ENCODE measurements around the gene KRT75.

The KRT75 gene

DNA sequence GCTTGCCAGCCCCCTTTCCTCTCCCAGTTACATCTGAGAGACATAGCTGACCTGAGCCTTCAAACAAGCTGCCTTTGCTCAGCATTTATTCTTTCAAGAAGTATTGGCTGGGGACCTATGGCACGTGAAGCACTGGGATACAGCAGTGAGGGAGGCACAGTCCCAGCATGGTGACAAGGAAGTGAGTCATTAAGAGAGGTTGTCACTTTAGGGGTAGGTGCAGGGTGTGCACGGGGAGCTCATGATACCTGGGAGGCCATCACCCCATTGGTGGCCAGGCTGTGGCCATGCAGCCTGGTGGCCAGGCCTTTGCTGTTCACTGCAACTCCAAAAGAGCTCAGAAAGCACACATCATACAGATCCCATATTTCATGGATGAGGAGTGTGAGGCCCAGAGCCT lies 5.7 kb upstream of the KRT75 start:
- Histone ChIP-seq H3K27me3 (ENCODE audit: low read depth, low read length) (peaks cover 50% of the 10 kb centered on the region), H3K36me3 (replicated peaks; ENCODE audit: low read depth, low read length) (no peaks in the 10 kb centered on the region), H3K79me2 (ENCODE audit: low read length) (no peaks in the 10 kb centered on the region), H3K27ac (ENCODE audit: low read length) (no peak overlapping the region), H3K9me3 (ENCODE audit: insufficient read depth, low read length) (no peaks in the 10 kb centered on the region), H3K4me3 (ENCODE audit: low read length) (no peak overlapping the region), H3K9ac (ENCODE audit: low read length) (no peak overlapping the region), H3K4me1 (ENCODE audit: low read length) (peaks cover 9% of the 10 kb centered on the region), H4K20me1 (ENCODE audit: insufficient read depth, low read length) (no peaks in the 10 kb centered on the region), H2AFZ (ENCODE audit: low read depth, low read length) (no peak overlapping the region), H3K4me2 (ENCODE audit: low read length) (no peak overlapping the region)
- no peak for TF ChIP-seq EZH2phosphoT487 (IDR thresholded peaks at IDR 0.05; ENCODE audit: low read depth)
- TF ChIP-seq, protein P1, sequence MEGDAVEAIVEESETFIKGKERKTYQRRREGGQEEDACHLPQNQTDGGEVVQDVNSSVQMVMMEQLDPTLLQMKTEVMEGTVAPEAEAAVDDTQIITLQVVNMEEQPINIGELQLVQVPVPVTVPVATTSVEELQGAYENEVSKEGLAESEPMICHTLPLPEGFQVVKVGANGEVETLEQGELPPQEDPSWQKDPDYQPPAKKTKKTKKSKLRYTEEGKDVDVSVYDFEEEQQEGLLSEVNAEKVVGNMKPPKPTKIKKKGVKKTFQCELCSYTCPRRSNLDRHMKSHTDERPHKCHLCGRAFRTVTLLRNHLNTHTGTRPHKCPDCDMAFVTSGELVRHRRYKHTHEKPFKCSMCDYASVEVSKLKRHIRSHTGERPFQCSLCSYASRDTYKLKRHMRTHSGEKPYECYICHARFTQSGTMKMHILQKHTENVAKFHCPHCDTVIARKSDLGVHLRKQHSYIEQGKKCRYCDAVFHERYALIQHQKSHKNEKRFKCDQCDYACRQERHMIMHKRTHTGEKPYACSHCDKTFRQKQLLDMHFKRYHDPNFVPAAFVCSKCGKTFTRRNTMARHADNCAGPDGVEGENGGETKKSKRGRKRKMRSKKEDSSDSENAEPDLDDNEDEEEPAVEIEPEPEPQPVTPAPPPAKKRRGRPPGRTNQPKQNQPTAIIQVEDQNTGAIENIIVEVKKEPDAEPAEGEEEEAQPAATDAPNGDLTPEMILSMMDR (IDR thresholded peaks at IDR 0.05; ENCODE audit: low read depth, low read length): no peak

DNA sequence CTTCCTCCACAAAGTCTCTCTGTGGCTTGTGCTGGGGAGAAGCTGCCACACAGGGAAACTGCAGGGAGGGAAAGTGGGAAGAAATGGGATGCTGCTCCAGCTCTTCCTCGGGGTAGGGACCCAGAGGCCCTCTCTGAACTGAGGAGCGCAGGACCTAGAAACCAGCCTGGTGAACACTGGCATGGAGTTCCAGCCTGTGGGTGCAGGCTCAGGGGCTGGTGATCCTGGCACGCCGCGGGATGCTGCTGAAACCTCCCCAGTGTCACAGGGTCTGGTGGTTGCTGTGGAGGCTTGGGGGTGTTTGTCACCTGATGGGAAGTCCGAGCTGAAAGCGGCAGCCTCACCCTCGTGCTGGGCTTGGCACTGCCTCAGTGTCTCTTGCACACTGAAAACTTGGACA lies 5.2 kb upstream of the KRT75 start:
- Histone ChIP-seq H3K79me2 (ENCODE audit: low read length) (no peaks in the 10 kb centered on the region), H4K20me1 (ENCODE audit: insufficient read depth, low read length) (no peaks in the 10 kb centered on the region), H3K27me3 (ENCODE audit: low read depth, low read length) (peaks cover 46% of the 10 kb centered on the region), H3K27ac (ENCODE audit: low read length) (no peak overlapping the region), H3K9me3 (ENCODE audit: insufficient read depth, low read length) (no peaks in the 10 kb centered on the region), H3K4me1 (ENCODE audit: low read length) (peaks cover 9% of the 10 kb centered on the region), H2AFZ (ENCODE audit: low read depth, low read length) (no peak overlapping the region), H3K4me2 (ENCODE audit: low read length) (no peak overlapping the region), H3K36me3 (replicated peaks; ENCODE audit: low read depth, low read length) (no peaks in the 10 kb centered on the region), H3K4me3 (ENCODE audit: low read length) (no peak overlapping the region), H3K9ac (ENCODE audit: low read length) (no peak overlapping the region)
- no peak for TF ChIP-seq EZH2phosphoT487 (IDR thresholded peaks at IDR 0.05; ENCODE audit: low read depth)
- TF ChIP-seq, protein P1 (IDR thresholded peaks at IDR 0.05; ENCODE audit: low read depth, low read length): no peak

DNA sequence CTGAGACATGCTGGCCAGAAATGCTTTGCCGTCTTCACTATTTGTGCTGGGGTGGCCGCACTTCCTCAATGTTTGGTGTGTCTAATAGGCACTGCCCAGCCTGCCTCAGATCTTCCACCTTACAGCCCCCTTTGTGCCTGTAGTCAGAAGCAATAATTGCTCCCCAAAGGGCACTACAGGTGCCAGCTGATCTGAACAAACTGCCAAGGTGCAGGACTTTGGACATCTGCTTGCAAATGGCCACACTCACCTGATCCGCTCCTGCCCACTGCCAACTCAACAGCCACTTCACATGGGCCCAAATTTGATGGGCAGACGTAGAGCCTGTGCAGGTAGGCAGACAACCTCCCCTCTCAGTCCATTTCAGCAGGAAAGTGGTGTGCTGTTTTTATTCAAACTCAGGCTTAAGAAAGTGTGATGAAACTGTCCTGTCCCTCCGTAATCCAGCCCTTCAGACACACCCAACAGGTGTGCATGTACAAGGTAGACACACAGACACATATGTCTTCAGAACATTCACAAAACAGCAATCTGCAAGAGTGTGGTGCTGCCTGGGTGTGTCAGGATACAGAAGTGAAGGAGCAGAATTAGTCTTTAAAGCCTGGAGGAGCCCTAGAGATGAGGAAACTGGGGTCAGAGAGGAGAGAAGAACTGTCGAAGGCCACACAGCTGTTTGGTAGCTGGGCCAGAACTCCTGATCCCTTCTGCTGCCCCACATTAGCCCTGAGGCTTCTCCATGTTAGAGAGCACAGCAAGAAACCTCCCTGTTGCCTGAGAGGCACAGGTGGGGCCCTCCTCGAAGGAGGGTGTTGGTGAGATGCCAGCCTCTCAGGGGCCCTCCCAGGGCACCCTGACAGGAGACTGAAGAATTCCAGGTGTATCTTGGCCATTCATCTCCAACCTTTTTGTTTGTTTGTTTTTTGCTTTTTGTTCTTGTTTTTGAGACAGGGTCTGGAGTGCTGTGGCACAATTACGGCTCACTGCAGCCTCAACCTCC lies 4.4 kb upstream of the KRT75 start:
- no peaks in the 10 kb centered on the region for H4K20me1 ChIP-seq (ENCODE audit: insufficient read depth, low read length)
- no peak overlapping the region for H3K4me2 ChIP-seq (ENCODE audit: low read length)
- no peak overlapping the region for H3K27ac ChIP-seq (ENCODE audit: low read length)
- H2AFZ ChIP-seq (ENCODE audit: low read depth, low read length): no peak overlapping the region
- TF ChIP-seq EZH2phosphoT487 (IDR thresholded peaks at IDR 0.05; ENCODE audit: low read depth): no peak
- TF ChIP-seq, protein P1 (IDR thresholded peaks at IDR 0.05; ENCODE audit: low read depth, low read length): no peak
- no peaks in the 10 kb centered on the region for H3K36me3 ChIP-seq (replicated peaks; ENCODE audit: low read depth, low read length)
- peaks cover 40% of the 10 kb centered on the region for H3K27me3 ChIP-seq (ENCODE audit: low read depth, low read length)
- no peak overlapping the region for H3K9ac ChIP-seq (ENCODE audit: low read length)
- peaks cover 9% of the 10 kb centered on the region for H3K4me1 ChIP-seq (ENCODE audit: low read length)
- no peak overlapping the region for H3K4me3 ChIP-seq (ENCODE audit: low read length)
- no peaks in the 10 kb centered on the region for H3K9me3 ChIP-seq (ENCODE audit: insufficient read depth, low read length)
- no peaks in the 10 kb centered on the region for H3K79me2 ChIP-seq (ENCODE audit: low read length)

DNA sequence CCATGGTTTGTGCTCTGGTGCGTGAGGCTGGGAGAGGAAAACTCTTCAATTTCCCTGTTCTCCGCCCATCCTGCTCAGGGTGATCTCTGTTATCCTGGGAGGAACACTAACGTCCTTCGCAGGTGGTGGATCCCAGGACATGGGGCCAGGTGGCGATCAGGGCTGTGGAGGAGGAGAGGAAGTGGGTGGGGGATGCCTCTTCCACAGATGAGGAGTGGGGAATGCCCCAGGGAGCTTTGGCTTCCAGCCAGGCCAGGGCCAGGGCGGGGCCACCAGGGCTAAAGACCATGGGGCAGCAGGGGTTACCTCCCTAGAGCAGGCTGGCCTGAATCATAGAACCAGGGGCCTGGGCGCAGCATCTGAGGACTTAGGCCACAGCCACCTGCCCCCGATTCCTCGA lies 3.3 kb upstream of the KRT75 start:
- TF ChIP-seq, protein P1 (IDR thresholded peaks at IDR 0.05; ENCODE audit: low read depth, low read length): no peak
- TF ChIP-seq EZH2phosphoT487 (IDR thresholded peaks at IDR 0.05; ENCODE audit: low read depth): no peak

More for the DNA sequence above, 3.3 kb upstream of the KRT75 start:
- no peaks in the 10 kb centered on the region for H3K9me3 ChIP-seq (ENCODE audit: insufficient read depth, low read length)
- no peak overlapping the region for H2AFZ ChIP-seq (ENCODE audit: low read depth, low read length)
- H3K27me3 ChIP-seq (ENCODE audit: low read depth, low read length): peaks cover 37% of the 10 kb centered on the region
- peaks cover 9% of the 10 kb centered on the region for H3K4me1 ChIP-seq (ENCODE audit: low read length)
- no peak overlapping the region for H3K9ac ChIP-seq (ENCODE audit: low read length)
- H4K20me1 ChIP-seq (ENCODE audit: insufficient read depth, low read length): no peaks in the 10 kb centered on the region
- no peaks in the 10 kb centered on the region for H3K36me3 ChIP-seq (replicated peaks; ENCODE audit: low read depth, low read length)
- no peaks in the 10 kb centered on the region for H3K79me2 ChIP-seq (ENCODE audit: low read length)
- H3K4me2 ChIP-seq (ENCODE audit: low read length): no peak overlapping the region
- no peak overlapping the region for H3K27ac ChIP-seq (ENCODE audit: low read length)
- H3K4me3 ChIP-seq (ENCODE audit: low read length): no peak overlapping the region

All from OCI-LY3 (cell line).